Stomach smooth muscle (tissue), 2 donors: ENCODE measurements around the gene NEUROG1.

Experiments
- H3K27ac ChIP-seq: one replicate; pipeline ENCODE4 v1.7.0; 2013; ENCODE audit warnings: mild to moderate bottlenecking, low read length, inconsistent platforms
- H3K27me3 ChIP-seq, 2 donors: one replicate each; pipeline ENCODE4 v1.7.0; 2013; ENCODE audit warnings: low read length in 2 of 2; ENCODE audit not compliant: insufficient read depth in 2 of 2, control insufficient read depth in 1 of 2
- H3K36me3 ChIP-seq, 2 donors: one replicate each; pipeline ENCODE4 v1.7.0; 2013; ENCODE audit warnings: low read length in 2 of 2; ENCODE audit not compliant: control insufficient read depth in 2 of 2, insufficient read depth in 2 of 2
- H3K4me1 ChIP-seq: one replicate; pipeline ENCODE4 v1.7.0; 2013; ENCODE audit warnings: low read length; ENCODE audit not compliant: control insufficient read depth, insufficient read depth
- H3K4me3 ChIP-seq, 2 donors: one replicate each; pipeline ENCODE4 v1.7.0; 2013; ENCODE audit warnings: low read length in 2 of 2
- H3K9ac ChIP-seq, 2 donors: one replicate each; pipeline ENCODE4 v1.7.0; 2013; ENCODE audit warnings: low read length in 2 of 2, mild to moderate bottlenecking in 1 of 2
- H3K9me3 ChIP-seq, 2 donors: one replicate each; pipeline ENCODE4 v1.7.0; 2013; ENCODE audit warnings: low read length in 2 of 2; ENCODE audit not compliant: control insufficient read depth in 2 of 2
- donor health status: healthy.
- donor health status: Pancreatic carcinoma.

NEUROG1 gene

DNA sequence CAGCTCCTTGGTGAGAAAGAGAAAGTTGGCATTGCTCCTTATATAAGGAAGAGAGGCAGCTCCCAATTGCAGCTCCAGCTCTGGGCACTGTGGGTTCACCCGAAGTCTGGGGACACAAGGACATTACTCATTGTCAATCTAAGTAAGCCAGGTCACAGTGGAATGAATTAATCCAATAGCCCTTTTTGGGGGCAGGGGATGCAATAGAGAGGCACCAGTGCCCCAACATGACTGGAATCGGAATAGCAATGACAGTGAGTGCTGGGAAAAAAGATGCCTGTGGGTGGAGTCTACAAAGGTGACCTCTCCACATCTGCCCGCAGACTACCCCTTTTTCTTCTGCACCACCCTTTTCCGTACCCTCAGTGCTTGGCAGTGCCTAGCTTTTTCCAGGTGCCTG, 11.1 kb upstream of the NEUROG1 start:
- no peak overlapping the region for H3K27ac ChIP-seq
- H3K27me3 ChIP-seq, result peaks cover 52 to 74% of the 10 kb centered on the region in 2 donors
- no peak overlapping the region for H3K9ac ChIP-seq
- H3K4me1 ChIP-seq, result peaks cover 13% of the 10 kb centered on the region
- no peak overlapping the region for H3K4me3 ChIP-seq
- no peaks in the 10 kb centered on the region for H3K36me3 ChIP-seq
- no peaks in the 10 kb centered on the region for H3K9me3 ChIP-seq

DNA sequence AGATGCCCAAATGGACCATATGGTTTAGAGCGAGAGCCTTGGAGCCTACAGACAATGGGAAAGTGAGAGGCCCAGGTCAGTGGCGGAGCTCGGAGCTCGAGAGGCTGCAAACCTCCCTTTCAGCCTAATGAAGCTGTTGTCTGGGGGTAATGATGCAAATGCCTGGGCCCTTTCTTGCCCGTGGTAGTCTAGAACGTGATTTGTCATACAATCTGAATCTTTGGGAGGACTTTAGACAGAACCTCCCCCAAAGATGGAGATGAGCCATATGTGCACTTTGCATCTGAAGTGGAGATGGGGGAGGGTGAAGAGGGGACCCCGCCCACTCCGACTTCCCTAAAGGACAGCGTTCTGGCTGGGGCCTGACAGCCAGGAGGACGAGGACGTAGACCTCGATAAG, 10.3 kb upstream of the NEUROG1 start:
- Histone ChIP-seq H3K36me3 (no peaks in the 10 kb centered on the region), H3K27ac (no peak overlapping the region), H3K27me3 (peaks cover 55 to 73% of the 10 kb centered on the region in 2 donors), H3K4me3 (no peak overlapping the region), H3K9me3 (no peaks in the 10 kb centered on the region), H3K4me1 (peaks cover 13% of the 10 kb centered on the region), H3K9ac (no peak overlapping the region)

DNA sequence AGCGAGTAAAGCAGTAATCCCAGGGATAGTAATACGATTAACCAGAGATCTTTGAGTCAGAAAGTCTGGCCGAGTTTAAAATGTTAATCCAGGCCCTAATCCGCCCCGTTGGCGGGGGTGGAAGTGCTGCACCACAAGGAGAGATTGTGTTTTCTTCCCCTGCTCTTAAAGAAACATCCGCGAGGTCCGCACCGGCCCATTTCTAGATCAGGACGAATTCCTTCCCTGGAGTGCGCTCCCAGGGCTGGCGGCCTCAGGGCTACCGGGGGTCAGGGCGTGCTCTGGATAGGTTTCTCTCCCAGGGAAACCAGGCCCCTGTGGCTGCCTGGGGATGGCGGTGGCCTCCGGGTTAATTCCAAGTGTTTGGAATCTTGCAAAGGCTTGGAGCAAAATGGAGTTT, 9.3 kb upstream of the NEUROG1 start:
- no peak overlapping the region for H3K9ac ChIP-seq
- peaks cover 62 to 67% of the 10 kb centered on the region in 2 donors for H3K27me3 ChIP-seq
- H3K36me3 ChIP-seq, result no peaks in the 10 kb centered on the region
- H3K4me1 ChIP-seq, result peaks cover 13% of the 10 kb centered on the region
- H3K27ac ChIP-seq, result no peak overlapping the region
- no peaks in the 10 kb centered on the region for H3K9me3 ChIP-seq
- H3K4me3 ChIP-seq, result no peak overlapping the region

DNA sequence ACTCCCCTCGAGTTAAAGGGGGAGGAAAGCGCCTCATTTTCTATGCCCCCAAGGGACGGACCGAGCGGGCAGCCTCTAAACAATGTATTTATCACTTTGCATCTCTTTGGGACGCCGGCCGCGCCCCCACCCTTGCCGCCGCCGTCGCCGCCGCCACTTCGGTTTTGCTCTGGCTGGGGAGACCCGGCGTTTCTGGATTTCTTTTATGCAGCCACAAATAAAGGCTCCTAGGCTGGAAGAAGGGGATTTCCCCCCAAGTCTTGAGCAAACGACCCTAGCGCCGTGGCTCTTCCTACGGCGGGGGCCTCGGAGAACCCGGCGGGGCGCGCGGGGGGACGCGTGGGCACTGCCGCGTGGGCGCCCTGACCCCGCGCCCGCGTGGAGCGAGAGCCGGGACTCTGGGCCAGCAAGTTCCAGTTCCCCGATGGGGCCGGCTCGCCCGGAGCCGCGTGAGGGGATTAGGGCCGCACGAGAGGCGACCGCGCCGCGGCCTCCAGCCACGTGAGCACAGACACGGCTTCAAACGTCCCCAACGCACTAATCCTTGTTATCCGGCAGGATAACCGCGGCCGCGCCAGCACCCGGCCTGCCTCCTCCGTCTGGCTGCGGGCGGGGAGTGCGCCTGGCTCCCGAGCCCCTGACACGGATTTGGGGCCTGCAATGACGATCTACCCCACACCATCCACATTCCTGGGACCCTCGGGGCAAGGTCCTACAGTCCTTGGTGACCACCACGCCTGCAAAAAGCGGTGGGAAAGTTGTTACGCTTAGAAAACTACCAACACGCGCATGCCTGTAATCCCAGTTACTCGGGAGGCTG, 7.9 kb upstream of the NEUROG1 start:
- Histone ChIP-seq H3K9ac (no peak overlapping the region), H3K27me3 (peaks cover 66 to 75% of the 10 kb centered on the region in 2 donors), H3K9me3 (no peaks in the 10 kb centered on the region), H3K4me1 (peaks cover 13% of the 10 kb centered on the region), H3K27ac (no peak overlapping the region), H3K36me3 (no peaks in the 10 kb centered on the region), H3K4me3 (peak overlapping the region; percentile 64 to 70)

DNA sequence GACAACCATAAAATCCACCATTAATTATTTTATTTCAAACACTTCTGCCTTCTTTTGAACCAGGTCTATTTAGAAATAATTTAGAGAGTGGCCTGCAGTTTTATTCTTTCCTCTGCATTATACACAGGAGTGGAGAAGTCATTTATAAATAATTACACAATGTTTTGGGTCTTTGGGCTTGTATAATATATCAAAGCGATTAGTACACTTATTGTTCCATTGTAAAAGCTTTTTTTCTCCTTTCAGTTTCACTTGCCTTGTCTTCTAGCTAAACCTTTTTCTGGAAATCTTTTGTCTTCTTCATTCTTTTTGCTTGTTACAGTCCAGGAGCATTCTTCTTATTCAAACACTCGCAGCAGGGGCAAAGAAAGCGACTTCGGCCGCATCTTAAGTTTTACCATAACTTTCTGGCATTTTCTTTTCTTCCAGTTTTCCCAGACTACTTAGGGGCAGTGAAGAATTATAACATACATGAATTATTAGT, 7.3 kb upstream of the NEUROG1 start:
- no peak overlapping the region for H3K27ac ChIP-seq
- H3K4me3 ChIP-seq, result peak overlapping the region; percentile 33 to 70
- no peaks in the 10 kb centered on the region for H3K36me3 ChIP-seq
- H3K9me3 ChIP-seq, result no peaks in the 10 kb centered on the region
- H3K27me3 ChIP-seq, result peaks cover 63 to 75% of the 10 kb centered on the region in 2 donors
- H3K4me1 ChIP-seq, result peaks cover 13% of the 10 kb centered on the region
- H3K9ac ChIP-seq, result no peak overlapping the region

DNA sequence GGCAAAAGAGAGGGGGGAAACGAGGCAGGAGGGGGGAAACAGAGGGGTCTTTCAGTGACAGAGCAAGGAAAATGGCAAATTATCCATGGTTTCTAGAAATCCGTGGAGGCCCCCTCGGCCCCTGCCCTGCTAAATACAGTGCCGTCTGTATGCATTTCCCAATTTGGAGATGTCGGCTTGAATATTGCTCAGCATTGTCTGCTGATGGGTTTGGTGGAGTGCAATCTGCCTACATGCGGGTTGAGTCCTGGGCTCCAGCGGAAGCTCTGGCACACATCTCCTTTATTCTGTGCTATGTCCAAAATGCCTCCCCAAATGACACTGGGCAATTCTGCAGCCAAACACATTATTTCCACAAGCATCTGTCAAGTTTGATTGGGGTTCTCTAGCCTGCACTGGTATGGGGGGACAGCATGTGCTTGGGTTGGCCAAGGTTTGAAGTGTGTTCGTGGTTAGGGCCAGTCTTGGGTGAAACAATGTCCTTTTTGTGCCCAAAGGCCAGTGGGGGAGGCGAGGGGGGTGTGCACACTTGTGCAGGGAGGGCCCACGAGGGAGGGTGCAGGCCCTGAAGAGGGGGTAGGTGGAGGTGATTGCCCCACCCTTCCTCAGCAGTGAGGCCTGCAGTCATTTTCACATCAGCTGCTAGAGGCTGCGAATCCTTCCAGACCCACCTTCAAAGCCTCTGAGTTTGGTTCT, 6.2 kb upstream of the NEUROG1 start:
- peaks cover 58 to 84% of the 10 kb centered on the region in 2 donors for H3K27me3 ChIP-seq

DNA sequence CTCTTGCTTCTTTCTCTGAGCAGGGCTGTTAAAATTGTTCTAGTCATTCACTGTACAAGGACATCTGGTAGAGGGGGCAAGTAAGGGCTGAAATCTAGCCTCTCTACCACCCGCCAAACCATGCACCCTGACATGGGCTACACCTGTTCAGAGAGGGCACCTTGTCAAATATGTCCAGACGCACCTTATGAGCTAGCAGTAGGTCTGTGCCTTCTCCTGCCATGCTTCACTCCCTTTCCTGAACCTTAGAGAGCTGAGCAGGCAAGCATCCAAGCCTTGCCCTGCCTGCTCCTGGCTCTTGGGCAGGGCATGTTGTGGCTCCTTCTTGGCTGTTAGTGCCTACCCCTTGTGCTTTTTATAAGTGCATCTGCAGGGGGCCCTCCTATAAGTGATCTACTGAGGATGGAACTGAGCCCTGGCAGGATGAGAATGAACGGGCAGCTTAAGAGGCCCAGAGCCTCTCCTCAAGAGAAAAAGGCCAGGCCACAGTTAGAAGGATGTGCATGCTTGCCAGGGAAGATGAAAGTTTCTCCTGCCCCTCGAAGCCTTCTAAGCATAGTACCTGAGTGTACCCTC, 3.8 kb upstream of the NEUROG1 start:
- no peak overlapping the region for H3K27ac ChIP-seq
- no peak overlapping the region for H3K9ac ChIP-seq
- peaks cover 23% of the 10 kb centered on the region for H3K4me1 ChIP-seq
- no peak overlapping the region for H3K4me3 ChIP-seq
- peaks cover 53 to 81% of the 10 kb centered on the region in 2 donors for H3K27me3 ChIP-seq
- H3K36me3 ChIP-seq, result no peaks in the 10 kb centered on the region
- H3K9me3 ChIP-seq, result peaks cover 0 to 5% of the 10 kb centered on the region in 2 donors

More for the DNA sequence above, 6.2 kb upstream of the NEUROG1 start:
- H3K9me3 ChIP-seq, result peaks cover 0 to 5% of the 10 kb centered on the region in 2 donors
- no peak overlapping the region for H3K4me3 ChIP-seq
- no peaks in the 10 kb centered on the region for H3K36me3 ChIP-seq
- H3K27ac ChIP-seq, result no peak overlapping the region
- H3K9ac ChIP-seq, result no peak overlapping the region
- peaks cover 13% of the 10 kb centered on the region for H3K4me1 ChIP-seq

DNA sequence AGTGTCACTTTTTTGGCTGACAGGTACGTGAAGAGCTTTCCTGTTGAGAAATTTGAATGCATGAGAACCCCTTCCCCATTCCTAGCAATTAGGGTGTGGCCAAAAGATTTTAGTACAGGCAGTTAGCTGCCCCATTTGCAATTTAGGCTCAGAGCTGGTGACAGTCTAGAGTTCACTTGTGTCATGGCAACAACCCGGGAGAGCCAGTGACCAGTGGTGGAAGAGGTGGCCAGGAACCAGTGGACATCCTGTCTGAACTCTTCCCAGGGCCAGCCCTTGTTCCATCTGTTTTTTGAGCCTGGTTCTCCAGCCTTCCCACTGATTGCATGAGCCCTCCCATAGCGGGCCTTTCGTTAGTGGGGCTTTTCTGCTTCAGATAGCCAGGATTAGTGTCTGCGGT, 2.5 kb upstream of the NEUROG1 start:
- peaks cover 56 to 79% of the 10 kb centered on the region in 2 donors for H3K27me3 ChIP-seq
- no peak overlapping the region for H3K9ac ChIP-seq
- H3K36me3 ChIP-seq, result no peaks in the 10 kb centered on the region
- H3K9me3 ChIP-seq, result peaks cover 0 to 5% of the 10 kb centered on the region in 2 donors
- peaks cover 12% of the 10 kb centered on the region for H3K4me1 ChIP-seq
- no peak overlapping the region for H3K4me3 ChIP-seq
- H3K27ac ChIP-seq, result no peak overlapping the region

DNA sequence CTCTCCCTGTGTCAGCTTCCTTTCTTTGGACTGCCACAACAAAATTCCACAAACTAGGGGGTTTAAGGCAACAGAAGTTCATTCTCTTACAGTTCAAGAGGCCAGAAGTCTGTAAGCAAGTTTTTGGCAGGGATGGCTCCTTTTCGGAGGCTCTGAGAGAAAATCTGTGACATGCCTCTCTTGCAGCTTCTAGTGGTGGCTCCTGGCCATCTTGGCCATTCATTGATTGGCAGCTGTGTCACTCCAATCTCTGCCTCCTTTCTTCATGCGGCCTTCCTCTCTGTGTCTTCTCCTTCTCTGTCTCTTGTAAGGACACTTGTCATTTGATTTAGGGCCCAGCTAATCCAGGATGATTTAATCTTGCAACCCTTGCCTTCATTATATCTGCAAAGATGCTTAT, 2.0 kb upstream of the NEUROG1 start:
- no peak overlapping the region for H3K27ac ChIP-seq
- no peak overlapping the region for H3K9ac ChIP-seq
- H3K36me3 ChIP-seq, result no peaks in the 10 kb centered on the region
- H3K4me3 ChIP-seq, result no peak overlapping the region
- peaks cover 12% of the 10 kb centered on the region for H3K4me1 ChIP-seq
- peaks cover 0 to 5% of the 10 kb centered on the region in 2 donors for H3K9me3 ChIP-seq
- peaks cover 60 to 74% of the 10 kb centered on the region in 2 donors for H3K27me3 ChIP-seq

DNA sequence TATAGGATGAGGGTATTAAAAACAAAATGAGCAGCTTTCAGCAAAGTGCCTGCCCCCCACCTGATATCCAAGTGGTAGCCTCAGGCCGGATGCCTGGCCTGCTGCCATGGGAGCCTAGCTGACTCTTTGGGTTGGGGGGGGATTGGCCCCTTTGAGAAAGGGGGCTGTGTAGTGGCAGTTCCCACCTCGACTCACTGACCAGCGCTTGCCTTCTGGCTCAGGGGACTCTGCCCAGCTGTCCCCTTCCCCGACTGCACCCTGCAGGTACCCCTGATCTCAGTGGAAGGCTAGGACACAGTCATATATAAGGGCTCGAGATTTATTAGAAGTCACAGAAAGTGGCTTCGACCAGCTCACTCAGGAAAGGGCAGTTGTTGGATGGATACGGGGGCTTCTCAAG, 1.5 kb upstream of the NEUROG1 start:
- H3K27me3 ChIP-seq, result peaks cover 56 to 75% of the 10 kb centered on the region in 2 donors
- peaks cover 0 to 5% of the 10 kb centered on the region in 2 donors for H3K9me3 ChIP-seq

More for the DNA sequence above, 1.5 kb upstream of the NEUROG1 start:
- Histone ChIP-seq H3K27ac (no peak overlapping the region), H3K36me3 (no peaks in the 10 kb centered on the region), H3K4me3 (no peak overlapping the region), H3K9ac (no peak overlapping the region), H3K4me1 (peaks cover 12% of the 10 kb centered on the region)
